Kidney capillary endothelial cell (primary cell): ENCODE results near the gene TNK1.
"Not testable (repeated sequence)": the region's sequence is repeated elsewhere in the genome, so short reads cannot be mapped to it uniquely, and the experiment has no call there.

ENCODE experiments used
- DNase-seq: peaks from one replicate; pipeline ENCODE4 v3.0.0-alpha.2; 2018; ENCODE audit warnings: low spot score

Gene TNK1

GRCh38 chr17:7355573-7355972 lies 25.3 kb upstream of the TNK1 start:
- no peak for DNase-seq

- peak; percentile 53 for DNase-seq
Observed at GRCh38 chr17:7356072-7356549, 24.8 kb upstream of the TNK1 start.

GRCh38 chr17:7356756-7357155 lies 24.1 kb upstream of the TNK1 start:
- no peak for DNase-seq

GRCh38 chr17:7357381-7357780 lies 23.5 kb upstream of the TNK1 start:
- DNase-seq: no peak

GRCh38 chr17:7361906-7362305 lies 19.0 kb upstream of the TNK1 start:
- DNase-seq: no peak

- DNase-seq: no peak
Observed at GRCh38 chr17:7363311-7363710, 17.6 kb upstream of the TNK1 start.

- DNase-seq: not testable (repeated sequence)
Observed at GRCh38 chr17:7365963-7366362, 14.9 kb upstream of the TNK1 start.

- DNase-seq: no peak
Observed at GRCh38 chr17:7367083-7367482, 13.8 kb upstream of the TNK1 start.

GRCh38 chr17:7367918-7368598 lies 12.8 kb upstream of the TNK1 start:
- DNase-seq: no peak

- not testable (repeated sequence) for DNase-seq
Observed at GRCh38 chr17:7368599-7368994, 12.3 kb upstream of the TNK1 start.

GRCh38 chr17:7369825-7370224 lies 11.1 kb upstream of the TNK1 start:
- no peak for DNase-seq

- DNase-seq: no peak
Observed at GRCh38 chr17:7370853-7371252, 10.0 kb upstream of the TNK1 start.

- DNase-seq: no peak
Observed at GRCh38 chr17:7374353-7374752, 6.5 kb upstream of the TNK1 start.

GRCh38 chr17:7379134-7379533 lies 1.8 kb upstream of the TNK1 start:
- DNase-seq: no peak

GRCh38 chr17:7380321-7380720 lies 568 bp upstream of the TNK1 start:
- DNase-seq: no peak

- no peak for DNase-seq
Observed at GRCh38 chr17:7382901-7383300, 2.0 kb downstream of the TNK1 start.

- no peak for DNase-seq
Observed at GRCh38 chr17:7383371-7383741, 2.5 kb downstream of the TNK1 start.

GRCh38 chr17:7383742-7384488 lies 3.0 kb downstream of the TNK1 start:
- no peak for DNase-seq

- no peak for DNase-seq
Observed at GRCh38 chr17:7384489-7385081, 3.7 kb downstream of the TNK1 start.

GRCh38 chr17:7388856-7389255 lies 8.0 kb downstream of the TNK1 start:
- no peak for DNase-seq

GRCh38 chr17:7389924-7390910 lies 9.3 kb downstream of the TNK1 start:
- DNase-seq: no peak

GRCh38 chr17:7391307-7391706 lies 10.4 kb downstream of the TNK1 start:
- no peak for DNase-seq
